ENCODE data around the gene B3GNT5.
"Not testable (repeated sequence)": the region's sequence is repeated elsewhere in the genome, so short reads cannot be mapped to it uniquely, and the experiment has no call there.

The B3GNT5 gene

GRCh38 chr3:183252973-183253527, at the start of gene B3GNT5:
Gene B3GNT5 (plus strand): TSS chr3:183253253. CDS start chr3:183269799, 16,546 bp downstream.
- DNase-seq = peak; percentile 92

GRCh38 chr3:183203670-183204069, 49.4 kb upstream of the B3GNT5 start:
- no peak for DNase-seq

- no peak for DNase-seq
Observed at GRCh38 chr3:183208260-183208659, 44.8 kb upstream of the B3GNT5 start.

GRCh38 chr3:183208800-183209199, 44.3 kb upstream of the B3GNT5 start:
- DNase-seq = no peak

- DNase-seq = no peak
Observed at GRCh38 chr3:183210341-183210740, 42.7 kb upstream of the B3GNT5 start.

GRCh38 chr3:183210862-183211341, 42.2 kb upstream of the B3GNT5 start:
- DNase-seq = no peak

GRCh38 chr3:183211352-183211751, 41.7 kb upstream of the B3GNT5 start:
- DNase-seq = no peak

- no peak for DNase-seq
Observed at GRCh38 chr3:183212096-183212495, 41.0 kb upstream of the B3GNT5 start.

- DNase-seq = no peak
Observed at GRCh38 chr3:183212565-183212964, 40.5 kb upstream of the B3GNT5 start.

- DNase-seq = no peak
Observed at GRCh38 chr3:183213415-183214276, 39.4 kb upstream of the B3GNT5 start.

GRCh38 chr3:183214277-183214612, 38.8 kb upstream of the B3GNT5 start:
- DNase-seq = no peak

GRCh38 chr3:183215591-183216202, 37.4 kb upstream of the B3GNT5 start:
- no peak for DNase-seq

GRCh38 chr3:183217548-183218332, 35.3 kb upstream of the B3GNT5 start:
- DNase-seq = no peak

- no peak for DNase-seq
Observed at GRCh38 chr3:183218826-183219225, 34.2 kb upstream of the B3GNT5 start.

- DNase-seq = no peak
Observed at GRCh38 chr3:183220828-183221227, 32.2 kb upstream of the B3GNT5 start.

- DNase-seq = no peak
Observed at GRCh38 chr3:183222631-183223235, 30.3 kb upstream of the B3GNT5 start.

- no peak for DNase-seq
Observed at GRCh38 chr3:183224180-183224970, 28.7 kb upstream of the B3GNT5 start.

- DNase-seq = no peak
Observed at GRCh38 chr3:183226333-183226890, 26.6 kb upstream of the B3GNT5 start.

GRCh38 chr3:183227586-183227985, 25.5 kb upstream of the B3GNT5 start:
- no peak for DNase-seq

GRCh38 chr3:183229178-183229577, 23.9 kb upstream of the B3GNT5 start:
- DNase-seq = no peak

GRCh38 chr3:183230251-183230650, 22.8 kb upstream of the B3GNT5 start:
- not testable (repeated sequence) for DNase-seq

- no peak for DNase-seq
Observed at GRCh38 chr3:183230826-183231225, 22.2 kb upstream of the B3GNT5 start.
